GM21381 (cell line): Measurements from ENCODE around the gene AADACL4.
"Not testable (repeated sequence)": the region's sequence is repeated elsewhere in the genome, so short reads cannot be mapped to it uniquely, and the experiment has no call there.

Source experiments
- ATAC-seq: cut with Tn5 transposase; IDR thresholded peaks from one replicate; pipeline ENCODE4 v1.9.1; 2021; ENCODE audit warnings: mild to moderate bottlenecking, moderate library complexity; ENCODE audit not compliant: unreplicated experiment

AADACL4 gene

DNA sequence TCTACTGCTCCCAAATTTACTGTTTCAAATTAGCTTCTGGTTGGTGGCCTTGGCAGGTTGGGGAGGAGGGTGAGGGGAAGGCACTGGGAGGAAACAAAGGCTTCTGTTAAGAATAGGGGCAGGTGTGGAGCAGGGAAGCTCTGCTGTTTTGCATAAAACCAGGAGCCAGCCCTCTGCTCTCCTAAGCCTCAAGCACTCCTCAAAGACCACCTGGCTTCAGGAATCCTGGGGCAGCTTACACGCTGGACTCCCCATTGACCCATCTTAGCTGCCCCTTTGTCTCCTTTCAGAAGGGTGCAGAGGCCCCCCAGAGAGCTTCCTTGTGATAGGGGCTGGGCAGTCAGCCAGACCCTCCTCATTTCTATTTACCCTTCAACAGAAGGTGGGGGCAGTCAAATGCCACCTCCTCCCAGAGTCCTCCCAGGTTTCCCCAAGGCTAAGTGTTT is 14.4 kb upstream of the AADACL4 start:
- no peak for ATAC-seq

DNA sequence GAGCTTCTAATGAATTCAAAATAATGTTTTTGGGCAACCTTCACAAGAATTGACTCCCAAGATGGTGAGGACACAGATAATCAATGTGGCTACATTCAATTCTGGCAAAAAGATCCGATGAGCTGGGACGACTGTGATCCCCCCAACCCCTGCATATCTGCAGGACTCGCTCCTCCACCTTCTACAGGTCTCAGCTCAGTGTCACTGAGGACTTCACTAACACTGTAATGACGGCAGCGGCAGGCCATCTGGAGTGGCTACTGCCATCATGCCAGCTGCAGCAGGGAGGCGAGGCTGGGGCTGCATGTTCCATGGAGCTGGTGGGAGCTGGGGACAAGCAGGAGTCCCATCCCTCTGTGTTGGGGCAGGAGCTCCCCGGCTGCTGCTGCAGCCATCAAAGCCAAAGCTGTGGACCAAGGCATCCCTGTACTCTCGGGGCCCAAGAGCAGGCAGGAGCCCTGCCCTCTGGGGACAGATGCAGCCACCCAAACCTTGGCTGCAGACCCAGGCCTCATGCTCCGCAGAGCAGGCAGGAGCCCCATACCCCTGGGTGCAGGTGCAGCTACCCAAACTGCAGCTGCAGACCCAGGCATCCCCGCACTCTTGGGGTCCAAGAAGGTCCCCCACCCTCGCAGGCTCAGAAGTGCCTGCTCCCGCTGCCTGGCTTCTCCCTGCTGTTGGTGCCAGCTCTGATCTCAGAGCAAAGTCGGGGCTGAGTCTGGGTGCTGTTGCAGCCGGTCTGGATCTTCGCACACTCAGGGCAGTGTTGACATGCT is 13.7 kb upstream of the AADACL4 start:
- no peak for ATAC-seq

DNA sequence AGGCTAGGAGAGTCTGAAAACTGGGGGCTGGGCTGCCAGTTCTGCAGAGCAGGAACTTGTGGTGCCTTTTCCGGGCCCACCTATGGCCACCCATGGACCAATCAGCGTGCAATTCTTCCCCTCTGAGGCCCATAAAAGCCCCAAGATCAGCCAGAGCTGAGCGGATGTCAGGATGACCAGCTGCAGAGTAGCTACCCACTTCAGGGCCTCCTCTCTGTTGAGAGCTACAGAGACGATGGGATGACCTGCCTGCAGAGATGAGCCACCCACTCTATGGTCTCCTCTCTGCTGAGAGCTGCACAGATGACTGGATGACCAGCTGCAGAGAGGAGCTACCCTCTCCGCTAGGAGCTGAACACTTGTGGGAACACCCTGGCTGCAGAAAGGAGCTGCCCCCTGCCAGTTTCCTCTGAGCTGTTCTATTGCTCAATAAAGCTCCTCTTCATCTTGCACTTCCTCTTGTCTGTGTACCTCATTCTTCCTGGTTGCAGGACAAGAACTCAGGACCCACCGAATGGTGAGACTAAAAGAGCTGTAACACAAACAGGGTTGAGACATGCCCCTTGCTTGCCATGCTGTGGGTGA is 12.8 kb upstream of the AADACL4 start:
- no peak for ATAC-seq

DNA sequence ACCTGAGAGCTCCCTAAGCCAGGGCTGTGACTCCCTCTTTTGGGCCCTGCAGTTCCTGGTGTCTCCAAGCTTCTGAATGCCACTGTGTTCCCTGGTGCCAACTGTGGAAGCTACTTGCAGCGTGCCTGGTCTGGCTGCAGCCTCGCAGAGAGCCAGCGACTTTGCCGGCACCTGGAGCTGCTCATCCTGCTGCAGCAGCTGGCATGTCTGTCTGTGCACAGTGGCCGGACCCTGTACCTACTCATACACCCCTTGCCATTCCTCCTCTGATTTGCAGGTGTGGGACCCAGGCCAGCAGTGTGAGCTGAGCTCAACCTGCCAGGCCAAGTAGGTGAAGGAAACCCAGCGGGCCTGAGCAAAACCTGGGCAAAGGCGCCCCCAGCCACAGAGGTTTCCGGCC is 12.3 kb upstream of the AADACL4 start:
- no peak for ATAC-seq

DNA sequence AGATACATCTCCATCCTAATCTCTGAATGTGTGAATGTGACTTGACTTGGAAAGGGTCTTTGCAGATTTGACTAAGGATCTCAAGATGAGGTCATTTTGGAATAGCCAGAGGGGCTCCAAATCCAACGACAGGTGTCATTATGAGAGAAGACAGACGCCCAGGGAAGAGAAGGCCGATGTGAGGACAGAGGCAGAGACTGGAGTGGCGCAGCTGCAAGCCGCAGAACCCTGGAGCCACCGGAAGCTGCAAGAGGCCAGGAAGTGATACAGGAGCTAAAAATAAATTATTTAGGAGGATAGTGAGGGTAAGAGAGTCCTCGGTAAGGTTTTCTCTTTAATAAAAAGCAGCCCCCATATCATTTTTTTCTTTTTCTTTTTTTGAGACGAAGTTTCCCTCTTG is 9.7 kb upstream of the AADACL4 start:
- no peak for ATAC-seq

DNA sequence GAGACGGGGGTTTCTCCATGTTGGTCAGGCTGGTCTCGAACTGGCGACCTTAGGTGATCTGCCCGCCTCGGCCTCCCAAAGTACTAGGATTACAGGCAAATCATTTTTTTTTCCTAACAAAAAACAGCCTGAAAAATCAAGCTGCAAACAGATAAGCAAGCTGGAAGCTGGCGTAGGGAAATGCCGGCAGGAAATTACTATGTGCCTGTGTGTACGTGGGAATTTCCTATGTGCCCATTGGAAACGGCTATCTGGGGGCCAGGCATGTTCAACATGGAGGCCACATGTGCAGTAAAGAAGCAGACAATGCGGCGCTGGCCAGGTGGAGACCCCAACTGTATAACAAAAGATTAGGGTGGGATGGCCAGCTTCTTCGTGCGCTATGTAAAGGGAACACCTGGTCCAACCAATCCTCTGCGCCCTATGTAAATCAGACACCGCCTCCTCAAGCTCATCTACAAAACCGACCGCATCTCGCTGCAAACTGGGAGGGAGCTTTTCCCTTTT is 9.1 kb upstream of the AADACL4 start:
- no peak for ATAC-seq

DNA sequence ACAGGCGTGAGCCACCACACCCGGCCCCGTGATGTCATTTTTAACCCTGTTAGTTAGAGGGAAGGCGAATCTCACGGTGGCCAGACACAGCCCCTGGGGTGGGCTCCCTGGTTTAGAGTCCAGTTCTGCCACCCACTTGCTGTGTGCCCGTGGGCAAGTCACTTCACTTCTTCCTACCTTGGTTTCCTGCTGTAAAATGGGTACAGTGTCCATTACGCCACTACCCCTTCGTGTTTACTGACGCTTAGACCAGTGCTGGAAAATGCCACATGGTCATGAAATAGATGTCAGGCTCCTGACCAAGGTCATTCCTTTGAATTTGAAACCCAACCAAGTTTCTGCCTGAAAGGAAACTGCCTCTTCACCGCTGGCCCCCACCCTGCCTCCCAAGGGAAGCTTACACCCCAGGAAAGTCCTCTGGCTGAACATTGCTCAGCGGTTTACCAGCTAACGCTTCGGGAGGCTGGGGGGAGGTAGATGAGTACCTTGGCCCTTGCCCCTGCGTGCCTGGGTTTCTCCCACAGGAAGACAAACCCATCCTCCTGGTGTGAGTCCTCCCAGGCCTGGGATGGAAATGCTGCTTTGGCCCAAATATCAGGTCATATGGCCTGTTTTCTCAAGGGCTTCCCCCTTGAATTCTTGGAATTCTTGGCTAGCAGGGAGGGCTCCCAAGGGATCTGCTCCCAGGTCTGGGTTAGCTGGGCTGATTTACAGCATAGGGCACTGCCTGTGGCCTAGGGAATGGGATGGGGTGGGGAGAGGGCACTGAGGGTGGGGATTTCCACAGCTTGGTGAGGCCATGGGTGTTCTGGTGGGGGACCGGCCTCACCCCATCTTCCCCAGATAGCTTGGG is 7.6 kb upstream of the AADACL4 start:
- no peak for ATAC-seq

DNA sequence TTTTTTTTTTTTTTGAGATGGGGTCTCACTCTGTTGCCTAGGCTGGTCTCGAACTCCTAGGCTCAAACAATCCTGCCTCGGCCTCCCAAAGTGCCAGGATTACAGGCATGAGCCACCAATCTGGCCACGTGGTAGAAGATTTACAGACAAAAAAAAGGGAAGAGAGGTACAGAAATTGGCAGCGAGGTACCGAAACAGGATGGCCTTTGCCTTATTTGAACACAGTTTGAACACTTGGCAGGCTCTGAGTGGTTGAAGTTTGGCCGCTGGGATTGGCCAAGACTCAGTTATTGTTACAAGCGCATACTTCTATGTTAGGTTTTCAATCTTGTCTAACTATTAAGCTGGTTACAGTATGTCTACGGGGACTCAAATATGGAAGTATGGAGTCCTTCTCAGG is 6.2 kb upstream of the AADACL4 start:
- ATAC-seq = no peak

DNA sequence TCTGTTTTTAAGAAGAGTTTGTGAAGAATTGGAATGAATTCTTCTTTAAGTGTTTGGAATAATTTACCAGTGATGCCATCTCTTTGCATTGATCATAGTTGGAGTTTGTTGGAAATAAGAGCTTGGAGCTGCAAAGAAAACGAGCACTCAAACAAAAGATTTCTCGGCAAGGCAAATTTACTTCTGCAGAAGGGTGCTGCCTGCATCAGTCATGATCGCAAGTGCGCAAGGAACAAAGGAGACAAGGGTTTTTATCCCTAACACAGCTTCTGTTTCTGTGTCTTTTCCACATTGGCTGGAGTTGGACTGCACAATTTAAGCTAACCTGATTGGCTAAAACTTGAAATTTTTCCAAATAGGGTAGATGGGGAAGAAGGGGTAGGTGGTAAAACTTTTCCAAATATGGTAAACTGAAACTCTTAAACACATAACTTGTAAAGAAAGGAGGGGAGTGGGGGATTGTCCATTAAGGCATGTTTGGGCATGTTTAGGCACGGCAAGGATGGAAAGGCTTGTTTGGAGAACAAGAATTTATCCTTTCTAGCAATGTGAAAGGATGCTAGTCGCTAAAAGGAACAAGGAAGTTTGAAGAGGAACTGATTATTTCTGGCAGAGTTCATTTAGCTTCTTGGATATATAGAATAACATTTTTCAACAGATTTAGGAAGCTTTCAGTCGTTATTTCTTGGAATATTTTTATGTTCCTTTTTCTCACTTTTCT is 3.5 kb upstream of the AADACL4 start:
- ATAC-seq = no peak

DNA sequence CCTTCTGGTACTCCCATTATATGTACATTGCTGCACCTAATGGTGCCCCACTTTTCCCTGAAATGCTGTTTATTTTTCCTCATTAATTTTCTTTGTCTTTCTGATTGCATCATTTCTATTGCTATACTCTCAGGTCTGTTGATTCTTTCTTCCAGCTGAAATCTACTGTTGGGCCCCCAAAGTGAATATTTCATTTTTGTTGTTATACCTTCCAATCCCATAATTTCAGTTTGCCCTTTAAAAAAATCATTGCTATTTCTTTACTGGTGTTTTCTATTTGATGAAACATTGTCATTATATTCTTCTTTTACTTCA is 3.0 kb upstream of the AADACL4 start:
- no peak for ATAC-seq

DNA sequence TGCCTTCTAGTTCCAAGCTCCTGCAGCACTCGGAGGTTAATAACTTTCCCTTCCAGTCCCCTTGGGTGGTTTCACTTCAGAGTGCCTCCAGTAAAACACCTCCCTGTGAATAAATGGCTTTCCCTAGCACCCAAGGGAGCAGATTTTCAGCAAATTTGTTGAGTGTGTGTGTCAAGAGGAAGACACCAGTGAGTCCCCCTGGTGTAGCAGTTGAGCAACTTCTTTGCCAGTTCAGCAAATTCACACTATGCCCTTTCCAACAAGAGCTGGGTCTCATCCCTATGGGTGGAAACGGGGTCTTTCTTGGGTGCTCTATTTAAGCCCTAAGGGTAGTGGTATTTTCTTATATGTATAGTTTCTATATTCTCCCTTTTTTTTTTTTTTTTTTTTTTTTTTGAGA is 806 bp upstream of the AADACL4 start:
- no peak for ATAC-seq

DNA sequence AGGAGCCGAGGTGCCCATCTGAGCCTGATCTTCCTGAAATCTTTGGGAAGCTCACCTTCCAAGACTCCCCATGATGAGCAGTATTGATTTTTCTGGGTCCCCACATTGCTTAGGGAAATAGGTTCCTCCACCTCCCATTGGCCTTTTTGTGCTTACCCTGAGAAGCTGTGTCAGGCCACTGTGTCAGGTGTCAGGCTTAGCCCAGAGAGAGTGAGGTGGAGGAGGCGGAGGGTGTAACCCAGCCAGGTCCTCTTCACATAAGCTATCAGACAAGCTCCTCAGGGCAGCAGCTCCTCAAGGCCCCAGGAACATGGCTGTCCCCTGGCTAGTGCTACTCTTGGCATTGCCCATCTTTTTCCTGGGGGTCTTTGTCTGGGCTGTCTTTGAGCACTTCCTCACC is 352 bp downstream of the AADACL4 start:
- no peak for ATAC-seq

DNA sequence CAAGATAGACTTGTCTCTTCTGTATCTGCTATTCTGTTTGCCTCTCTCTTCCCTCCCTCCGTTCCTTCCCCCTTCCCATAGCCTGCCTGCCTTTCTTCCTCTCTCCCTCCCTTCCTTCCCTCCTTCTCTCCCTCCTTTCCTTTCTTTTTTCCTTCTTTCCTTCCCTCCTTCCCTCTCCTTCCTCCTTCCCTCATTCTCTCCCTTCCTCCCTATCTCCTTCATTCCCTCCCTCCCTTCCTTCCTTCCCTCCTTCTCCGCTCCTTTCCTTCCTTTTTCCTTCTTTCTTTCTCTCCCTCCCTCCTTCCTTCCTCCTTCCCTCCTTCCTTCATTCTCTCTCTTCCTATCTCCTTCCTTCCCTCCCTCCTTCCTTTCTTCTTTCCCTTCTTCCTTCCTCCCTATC is 944 bp downstream of the AADACL4 start:
- no peak for ATAC-seq

DNA sequence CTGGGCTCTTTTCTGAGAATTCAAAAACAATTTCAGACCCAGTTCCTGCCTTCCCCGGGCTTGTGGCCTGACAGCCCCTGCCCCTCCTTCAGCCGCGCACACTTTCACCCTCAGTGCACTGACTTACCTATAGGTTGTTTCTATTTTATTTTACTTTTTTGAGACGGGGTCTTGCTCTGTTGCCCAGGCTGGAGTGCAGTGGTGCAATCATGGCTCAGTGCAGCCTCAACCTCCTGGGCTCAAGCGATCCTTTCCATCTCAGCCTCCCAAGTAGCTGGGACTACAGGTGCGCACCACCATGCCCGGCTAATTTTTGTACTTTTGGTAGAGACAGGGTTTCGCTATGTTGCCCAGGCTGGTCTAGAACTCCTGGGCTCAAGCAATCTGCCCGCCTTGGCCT is 1.5 kb downstream of the AADACL4 start:
- ATAC-seq = not testable (repeated sequence)

DNA sequence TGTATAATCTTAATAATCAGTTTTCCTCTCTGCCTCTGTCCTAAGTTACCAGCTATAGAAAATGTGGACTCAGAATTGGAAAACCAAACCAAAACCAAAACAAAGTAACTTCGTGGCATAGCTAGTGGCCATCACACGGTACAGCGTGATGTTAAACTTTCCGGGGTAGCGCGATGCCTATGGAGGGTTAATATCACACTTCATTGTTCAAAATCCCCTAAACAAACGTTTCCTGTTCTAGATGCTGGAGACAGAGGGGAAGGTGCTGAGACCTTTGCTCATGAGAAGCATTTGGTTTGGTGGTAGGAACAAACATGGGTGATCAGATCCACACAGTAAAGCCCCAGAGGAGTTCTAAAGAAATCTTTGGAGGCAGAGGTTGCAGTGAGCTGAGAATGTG is 4.9 kb downstream of the AADACL4 start:
- no peak for ATAC-seq

DNA sequence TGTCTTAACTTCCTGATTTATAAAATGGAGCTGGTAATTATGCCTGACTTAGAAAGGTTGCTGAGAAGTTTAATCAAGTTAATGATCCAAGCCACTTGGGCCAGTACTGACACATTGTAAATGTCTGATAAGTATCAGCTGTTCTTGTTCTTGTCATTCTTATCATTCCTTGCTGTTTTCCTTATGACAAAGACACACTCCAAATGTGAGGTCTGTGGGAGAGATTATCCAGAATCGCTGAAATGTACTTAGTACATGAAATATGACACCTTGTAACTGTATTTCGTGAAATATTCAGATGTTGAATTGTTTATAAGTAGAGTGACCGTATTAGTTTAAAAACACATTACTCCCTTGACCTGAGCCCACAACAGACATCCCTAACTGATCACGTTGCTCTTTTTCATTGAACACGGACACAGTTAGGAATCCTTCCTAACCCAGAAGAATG is 6.1 kb downstream of the AADACL4 start:
- ATAC-seq = no peak

DNA sequence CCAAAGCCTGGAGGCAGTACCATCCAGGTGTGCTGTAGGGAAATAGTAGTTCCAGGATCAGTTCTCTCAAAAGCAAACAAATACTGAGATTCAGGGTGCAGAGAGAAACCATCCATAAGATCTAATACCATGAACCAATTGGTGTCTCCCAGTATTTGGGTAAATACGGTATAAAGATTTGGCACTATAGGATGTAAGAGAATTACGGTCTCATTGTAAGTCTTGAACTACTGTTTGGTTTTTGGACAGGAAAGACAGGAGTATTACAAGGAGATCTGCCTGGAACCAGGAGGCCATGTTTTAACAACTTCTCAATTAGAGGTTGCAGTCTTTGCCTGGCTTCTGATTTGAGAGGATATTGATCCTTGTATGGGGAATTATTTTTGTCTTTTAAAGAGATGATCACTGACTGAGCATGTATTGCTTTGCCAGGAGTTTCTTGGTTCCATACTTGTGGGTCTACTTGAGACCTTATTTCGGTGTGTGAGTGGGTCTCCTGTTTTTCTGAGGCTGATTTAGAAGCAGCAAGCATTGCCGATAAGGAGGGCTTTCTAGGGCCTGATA is 10.2 kb downstream of the AADACL4 start:
- ATAC-seq = no peak

DNA sequence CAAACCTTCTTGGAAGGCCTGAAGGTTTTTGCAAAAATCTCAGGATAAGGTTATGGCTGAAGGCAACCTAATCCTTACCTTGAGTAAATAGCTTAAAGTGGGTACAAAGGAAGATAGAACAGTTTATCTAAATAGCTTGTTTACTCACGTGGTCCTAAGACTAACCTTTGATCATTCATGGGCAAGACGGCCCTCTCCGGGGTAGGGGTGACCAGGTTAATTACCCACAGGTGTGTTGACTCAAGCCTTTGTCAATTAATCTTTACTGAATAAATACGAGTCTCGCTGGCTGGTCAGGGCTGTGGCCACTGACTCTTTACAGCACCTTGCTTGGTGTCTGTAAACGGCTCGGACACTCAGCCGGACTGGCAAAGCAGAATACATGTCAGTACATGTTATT is 10.8 kb downstream of the AADACL4 start:
- ATAC-seq = no peak

DNA sequence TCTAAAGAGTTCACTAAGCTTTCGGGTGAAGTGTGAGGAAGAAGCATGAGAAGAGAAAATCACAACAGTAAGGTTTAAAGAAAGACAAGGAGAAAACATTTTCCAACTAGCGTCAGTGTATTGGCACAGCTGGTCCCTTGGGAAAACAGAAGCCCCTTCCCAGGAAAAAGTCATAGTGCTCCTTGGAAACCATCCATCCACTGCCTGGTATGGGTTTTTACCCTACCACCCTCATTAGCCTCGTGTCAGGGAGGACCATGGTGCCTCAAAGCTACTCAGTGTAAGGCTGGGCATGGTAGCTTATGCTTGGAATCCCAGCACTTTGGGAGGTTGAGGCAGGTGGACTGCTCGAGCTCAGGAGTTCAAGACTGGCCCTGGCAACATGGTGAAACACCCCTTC is 12.7 kb downstream of the AADACL4 start:
- ATAC-seq = no peak

DNA sequence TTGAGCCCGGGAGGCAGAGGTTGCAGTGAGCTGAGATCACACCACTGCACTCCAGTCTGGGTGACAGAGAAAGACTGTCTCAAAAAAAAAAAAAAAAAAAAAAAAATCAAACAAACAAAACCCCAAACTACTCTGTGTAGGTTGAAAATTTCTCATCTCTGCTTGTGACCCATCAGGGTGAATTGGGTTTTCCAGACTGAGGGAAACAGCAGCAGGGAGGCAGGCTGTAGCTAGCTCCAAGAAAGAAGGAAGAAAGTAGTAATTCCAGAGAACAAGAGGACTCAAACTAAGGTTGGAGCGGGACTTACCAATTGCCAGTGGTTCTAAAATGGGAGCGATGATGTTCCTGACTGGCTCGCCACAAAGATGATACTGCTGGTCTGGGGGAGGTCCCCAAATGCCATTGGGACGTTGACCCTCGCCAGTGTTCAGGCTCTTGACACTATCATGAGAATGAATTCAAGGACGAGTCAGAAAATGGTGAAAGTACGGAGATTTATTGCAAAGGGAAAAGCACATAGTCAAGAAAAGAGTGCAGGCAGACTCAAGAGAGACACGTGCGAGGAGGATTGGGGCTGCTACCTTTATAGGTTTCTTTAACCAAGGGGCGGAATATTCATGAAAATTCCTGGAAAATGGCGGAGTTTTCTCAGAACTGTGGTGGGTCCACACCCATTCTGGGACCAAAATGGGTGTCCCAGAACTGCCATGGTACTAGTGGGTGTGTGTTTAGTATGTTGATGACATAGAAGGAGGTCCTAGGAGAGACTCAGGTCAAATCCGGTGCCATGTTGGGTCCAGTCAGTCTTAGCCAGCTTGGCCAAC is 13.4 kb downstream of the AADACL4 start:
- no peak for ATAC-seq
